Sigmoid colon (tissue), 4 donors: ENCODE results near the gene TFF1.

Experiments
- CTCF ChIP-seq, 4 experiments: fragments of 450-650 bp in 3 of 4; fragments of 200-600 bp in 1 of 4; IDR thresholded peaks; one replicate each; pipeline ENCODE4 v1.5.1; 2016 to 2019; ENCODE audit warnings: antibody characterized with exemption in 4 of 4, mild to moderate bottlenecking in 3 of 4, moderate library complexity in 2 of 4
- EP300 ChIP-seq, 4 donors: sonication (generic); formaldehyde crosslinking; IDR thresholded peaks; one replicate each; pipeline ENCODE4 v1.6.1; 2017; ENCODE audit warnings: antibody characterized with exemption in 4 of 4
- POLR2A ChIP-seq, 2 donors: fragments of 450-650 bp; IDR thresholded peaks; one replicate each; pipeline ENCODE4 v1.6.1; 2016; ENCODE audit warnings: antibody characterized with exemption in 2 of 2, mild to moderate bottlenecking in 2 of 2, moderate library complexity in 2 of 2
- POLR2AphosphoS5 ChIP-seq, 4 donors: sonication (generic); formaldehyde crosslinking; IDR thresholded peaks; one replicate each; pipeline ENCODE4 v1.6.1; 2017; ENCODE audit warnings: antibody characterized with exemption in 4 of 4

DNA sequence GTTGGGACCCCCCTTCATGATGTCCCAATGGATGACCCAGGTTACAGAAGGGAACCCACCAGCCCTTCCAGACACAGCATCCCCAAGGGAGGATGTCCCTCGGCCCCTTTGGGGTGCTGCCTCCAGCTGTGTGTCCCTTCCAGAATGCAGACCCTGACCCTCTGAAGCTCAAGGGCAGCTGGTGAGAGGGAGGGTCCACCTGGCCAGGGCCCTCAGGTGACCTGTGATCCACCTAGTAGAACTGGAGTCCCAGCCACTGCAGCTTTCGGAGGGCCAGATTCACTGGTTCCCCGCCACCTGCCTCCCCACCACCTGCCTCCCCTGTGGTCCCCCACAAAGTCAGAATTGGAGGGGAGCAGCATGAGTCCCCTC lies 9.6 kb upstream of the TFF1 start:
- TF ChIP-seq CTCF (IDR thresholded peaks at IDR 0.05) (no peak), POLR2A (IDR thresholded peaks at IDR 0.05) (no peak), EP300 (IDR thresholded peaks at IDR 0.05) (no peak), POLR2AphosphoS5 (IDR thresholded peaks at IDR 0.05) (no peak)
